ENCODE measurements around the gene ZNF750. TPM values are rescaled to one million over a fixed set of nuclear protein-coding genes. Genes with fewer than 3 reads are reported as not detected.

Gene ZNF750
- total and polyA plus RNA-seq, 2 of the 13 experiments (the other 11 are each of a cell fraction or from before 2014, with no cell fraction given) = not detected

GRCh38 chr17:82881900-82882714, 42.3 kb upstream of the ZNF750 start (continued):
- TF ChIP-seq, protein P1, sequence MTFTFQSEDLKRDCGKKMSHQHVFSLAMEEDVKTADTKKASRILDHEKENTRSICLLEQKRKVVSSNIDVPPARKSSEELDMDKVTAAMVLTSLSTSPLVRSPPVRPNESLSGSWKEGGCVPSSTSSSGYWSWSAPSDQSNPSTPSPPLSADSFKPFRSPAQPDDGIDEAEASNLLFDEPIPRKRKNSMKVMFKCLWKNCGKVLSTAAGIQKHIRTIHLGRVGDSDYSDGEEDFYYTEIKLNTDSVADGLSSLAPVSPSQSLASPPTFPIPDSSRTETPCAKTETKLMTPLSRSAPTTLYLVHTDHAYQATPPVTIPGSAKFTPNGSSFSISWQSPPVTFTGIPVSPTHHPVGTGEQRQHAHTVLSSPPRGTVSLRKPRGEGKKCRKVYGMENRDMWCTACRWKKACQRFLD (CRISPR knock-in tag; IDR thresholded peaks at IDR 0.05; ENCODE audit: borderline replicate concordance) = no peak
- TF ChIP-seq CENPT (CRISPR knock-in tag; IDR thresholded peaks at IDR 0.05; ENCODE audit: low read depth) = no peak
- peak; percentile 10; the same call in 1 of the 2 replicates for TF ChIP-seq ZNF768 (CRISPR knock-in tag; IDR thresholded peaks at IDR 0.05)
- TF ChIP-seq DR1 (CRISPR knock-in tag; IDR thresholded peaks at IDR 0.05) = no peak
- no peak for TF ChIP-seq NR2F2 (IDR thresholded peaks at IDR 0.05; ENCODE audit: borderline replicate concordance, low read depth)
- TF ChIP-seq HNRNPH1 (optimal IDR thresholded peaks at IDR 0.05; ENCODE audit: low read depth, low read length) = no peak
- no peak for TF ChIP-seq GATA4 (IDR thresholded peaks at IDR 0.05; ENCODE audit: borderline replicate concordance, low read depth)
- TF ChIP-seq KDM4B (CRISPR knock-in tag; IDR thresholded peaks at IDR 0.05) = no peak
- TF ChIP-seq SRSF9 (IDR thresholded peaks at IDR 0.05; ENCODE audit: borderline replicate concordance, insufficient read depth, low read depth, low read length, poor library complexity, severe bottlenecking) = no peak
- TF ChIP-seq ZSCAN30 (CRISPR knock-in tag; IDR thresholded peaks at IDR 0.05) = no peak
- TF ChIP-seq, protein P2, sequence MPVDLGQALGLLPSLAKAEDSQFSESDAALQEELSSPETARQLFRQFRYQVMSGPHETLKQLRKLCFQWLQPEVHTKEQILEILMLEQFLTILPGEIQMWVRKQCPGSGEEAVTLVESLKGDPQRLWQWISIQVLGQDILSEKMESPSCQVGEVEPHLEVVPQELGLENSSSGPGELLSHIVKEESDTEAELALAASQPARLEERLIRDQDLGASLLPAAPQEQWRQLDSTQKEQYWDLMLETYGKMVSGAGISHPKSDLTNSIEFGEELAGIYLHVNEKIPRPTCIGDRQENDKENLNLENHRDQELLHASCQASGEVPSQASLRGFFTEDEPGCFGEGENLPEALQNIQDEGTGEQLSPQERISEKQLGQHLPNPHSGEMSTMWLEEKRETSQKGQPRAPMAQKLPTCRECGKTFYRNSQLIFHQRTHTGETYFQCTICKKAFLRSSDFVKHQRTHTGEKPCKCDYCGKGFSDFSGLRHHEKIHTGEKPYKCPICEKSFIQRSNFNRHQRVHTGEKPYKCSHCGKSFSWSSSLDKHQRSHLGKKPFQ (CRISPR knock-in tag; IDR thresholded peaks at IDR 0.05; ENCODE audit: insufficient replicate concordance) = no peak
- no peak for TF ChIP-seq ZNF841 (CRISPR knock-in tag; IDR thresholded peaks at IDR 0.05; ENCODE audit: borderline replicate concordance)
- TF ChIP-seq ZNF44 (CRISPR knock-in tag; IDR thresholded peaks at IDR 0.05) = no peak
- TF ChIP-seq NCOR1 (IDR thresholded peaks at IDR 0.05; ENCODE audit: borderline replicate concordance, low read length) = no peak
- no peak for TF ChIP-seq ZNF713 (CRISPR knock-in tag; IDR thresholded peaks at IDR 0.05)
- peak; percentile 22 for TF ChIP-seq ZEB1 (IDR thresholded peaks at IDR 0.05; ENCODE audit: insufficient replicate concordance, low read depth)
- TF ChIP-seq ZNF724P (CRISPR knock-in tag; IDR thresholded peaks at IDR 0.05; ENCODE audit: borderline replicate concordance) = no peak; the same call in 1 of the 2 replicates
- peak; percentile 88 for TF ChIP-seq ZNF274 (CRISPR knock-in tag; IDR thresholded peaks at IDR 0.05)
- no peak for TF ChIP-seq ZNF7 (CRISPR knock-in tag; IDR thresholded peaks at IDR 0.05)
- peak; percentile 4; the same call in 1 of the 2 replicates for TF ChIP-seq KDM5B (CRISPR knock-in tag; IDR thresholded peaks at IDR 0.05; ENCODE audit: borderline replicate concordance)
- TF ChIP-seq, protein P3, sequence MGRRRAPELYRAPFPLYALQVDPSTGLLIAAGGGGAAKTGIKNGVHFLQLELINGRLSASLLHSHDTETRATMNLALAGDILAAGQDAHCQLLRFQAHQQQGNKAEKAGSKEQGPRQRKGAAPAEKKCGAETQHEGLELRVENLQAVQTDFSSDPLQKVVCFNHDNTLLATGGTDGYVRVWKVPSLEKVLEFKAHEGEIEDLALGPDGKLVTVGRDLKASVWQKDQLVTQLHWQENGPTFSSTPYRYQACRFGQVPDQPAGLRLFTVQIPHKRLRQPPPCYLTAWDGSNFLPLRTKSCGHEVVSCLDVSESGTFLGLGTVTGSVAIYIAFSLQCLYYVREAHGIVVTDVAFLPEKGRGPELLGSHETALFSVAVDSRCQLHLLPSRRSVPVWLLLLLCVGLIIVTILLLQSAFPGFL (CRISPR knock-in tag; IDR thresholded peaks at IDR 0.05) = no peak
- TF ChIP-seq HES4 (CRISPR knock-in tag; IDR thresholded peaks at IDR 0.05; ENCODE audit: borderline replicate concordance) = no peak
- no peak for TF ChIP-seq TRIM22 (IDR thresholded peaks at IDR 0.05)
